HEK293 (cell line): Measurements from ENCODE around the gene CENPP.

ENCODE experiments used
- ATF2 ChIP-seq: fragments of 450-650 bp; formaldehyde crosslinking; IDR thresholded peaks from 2 replicates; pipeline ENCODE4 v1.5.1; 2016; ENCODE audit warnings: missing biosample characterization, missing genetic modification characterization, low read depth
- CTCF ChIP-seq: fragments of 450-650 bp; formaldehyde crosslinking; IDR thresholded peaks from 2 replicates; pipeline ENCODE4 v1.5.1; 2016; ENCODE audit warnings: missing biosample characterization, missing genetic modification characterization
- GFI1B ChIP-seq: fragments of 450-650 bp; formaldehyde crosslinking; IDR thresholded peaks from 2 replicates; pipeline ENCODE4 v1.5.1; 2016; ENCODE audit warnings: missing biosample characterization, missing genetic modification characterization
- HIC1 ChIP-seq: fragments of 450-650 bp; formaldehyde crosslinking; IDR thresholded peaks from 2 replicates; pipeline ENCODE4 v1.5.1; 2016; ENCODE audit warnings: missing biosample characterization, missing genetic modification characterization
- OVOL3 ChIP-seq: fragments of 450-650 bp; formaldehyde crosslinking; IDR thresholded peaks from 2 replicates; pipeline ENCODE4 v1.5.1; 2016; ENCODE audit warnings: missing biosample characterization, missing genetic modification characterization
- ZBTB26 ChIP-seq: fragments of 450-650 bp; formaldehyde crosslinking; optimal IDR thresholded peaks from 2 replicates; pipeline ENCODE3; 2016; ENCODE audit warnings: missing biosample characterization, mild to moderate bottlenecking, missing genetic modification characterization
- ZBTB6 ChIP-seq: fragments of 450-650 bp; formaldehyde crosslinking; IDR thresholded peaks from 2 replicates; pipeline ENCODE4 v1.5.1; 2017; ENCODE audit warnings: missing biosample characterization, missing genetic modification characterization
- ZNF146 ChIP-seq: fragments of 450-650 bp; formaldehyde crosslinking; IDR thresholded peaks from 2 replicates; pipeline ENCODE4 v1.5.1; 2016; ENCODE audit warnings: missing biosample characterization, missing genetic modification characterization
- ZNF148 ChIP-seq: fragments of 450-650 bp; formaldehyde crosslinking; IDR thresholded peaks from 2 replicates; pipeline ENCODE4 v1.5.0; 2017; ENCODE audit warnings: missing biosample characterization, missing genetic modification characterization, borderline replicate concordance
- ZNF18 ChIP-seq: fragments of 450-650 bp; formaldehyde crosslinking; IDR thresholded peaks from 2 replicates; pipeline ENCODE4 v1.5.1; 2016; ENCODE audit warnings: missing biosample characterization, missing genetic modification characterization
- ZNF184 ChIP-seq: fragments of 450-650 bp; IDR thresholded peaks from 2 replicates; pipeline ENCODE4 v1.5.1; 2018; ENCODE audit warnings: missing biosample characterization, mild to moderate bottlenecking, missing genetic modification characterization
- ZNF211 ChIP-seq: fragments of 450-650 bp; formaldehyde crosslinking; IDR thresholded peaks from 2 replicates; pipeline ENCODE4 v1.5.1; 2016; ENCODE audit warnings: low read depth, missing biosample characterization, missing genetic modification characterization
- ZNF221 ChIP-seq: fragments of 450-650 bp; formaldehyde crosslinking; IDR thresholded peaks from 2 replicates; pipeline ENCODE4 v1.5.1; 2017; ENCODE audit warnings: missing biosample characterization, missing genetic modification characterization, borderline replicate concordance
- ZNF239 ChIP-seq: fragments of 450-650 bp; formaldehyde crosslinking; IDR thresholded peaks from 2 replicates; pipeline ENCODE4 v1.5.1; 2016; ENCODE audit warnings: missing biosample characterization, missing genetic modification characterization
- ZNF266 ChIP-seq: fragments of 450-650 bp; formaldehyde crosslinking; IDR thresholded peaks from 2 replicates; pipeline ENCODE4 v1.5.1; 2016; ENCODE audit warnings: missing biosample characterization, missing genetic modification characterization, low read depth
- ZNF274 ChIP-seq, 2 experiments: fragments of 200-500 bp in 1 of 2; fragments of 450-650 bp in 1 of 2; sonication (Bioruptor generic) in 1 of 2; formaldehyde crosslinking in 1 of 2; IDR thresholded peaks; 2 replicates each; pipeline versions ENCODE4 v1.5.1 to v1.6.1; 2014 to 2016; ENCODE audit warnings: borderline replicate concordance in 1 of 2, inconsistent platforms in 1 of 2, low read length in 1 of 2, missing biosample characterization in 1 of 2, missing genetic modification characterization in 1 of 2
- ZNF302 ChIP-seq: fragments of 450-650 bp; formaldehyde crosslinking; IDR thresholded peaks from 2 replicates; pipeline ENCODE4 v1.5.1; 2016; ENCODE audit warnings: missing biosample characterization, missing genetic modification characterization, low read depth
- ZNF324 ChIP-seq: fragments of 450-650 bp; formaldehyde crosslinking; IDR thresholded peaks from 2 replicates; pipeline ENCODE4 v1.5.1; 2016; ENCODE audit warnings: missing biosample characterization, missing genetic modification characterization
- ZNF513 ChIP-seq: fragments of 450-650 bp; IDR thresholded peaks from 2 replicates; pipeline ENCODE4 v1.5.1; 2018; ENCODE audit warnings: missing biosample characterization, missing genetic modification characterization
- ZNF529 ChIP-seq: fragments of 450-650 bp; formaldehyde crosslinking; IDR thresholded peaks from 2 replicates; pipeline ENCODE4 v1.5.1; 2017; ENCODE audit warnings: missing genetic modification characterization, missing biosample characterization; ENCODE audit not compliant: insufficient replicate concordance
- ZNF555 ChIP-seq: fragments of 450-650 bp; formaldehyde crosslinking; conservative IDR thresholded peaks from 2 replicates; pipeline ENCODE4 v1.5.1; 2017; ENCODE audit warnings: missing biosample characterization, mild to moderate bottlenecking, missing genetic modification characterization, inconsistent platforms
- ZNF623 ChIP-seq: fragments of 450-650 bp; formaldehyde crosslinking; IDR thresholded peaks from 2 replicates; pipeline ENCODE4 v1.5.1; 2016; ENCODE audit warnings: missing biosample characterization, missing genetic modification characterization
- ZNF707 ChIP-seq: fragments of 450-650 bp; formaldehyde crosslinking; IDR thresholded peaks from 2 replicates; pipeline ENCODE4 v1.5.1; 2016; ENCODE audit warnings: missing biosample characterization, missing genetic modification characterization
- ZNF785 ChIP-seq: fragments of 450-650 bp; formaldehyde crosslinking; IDR thresholded peaks from 2 replicates; pipeline ENCODE4 v1.5.1; 2016; ENCODE audit warnings: missing biosample characterization, missing genetic modification characterization

Gene CENPP

GRCh38 chr9:92325269-92325990 lies at the start of gene CENPP, which contains the start of gene NOL8 (continued):
- TF ChIP-seq ZBTB6 (tag by site-specific recombination) (no peak), ZNF274 (IDR thresholded peaks at IDR 0.05; ENCODE audit: low read length) (no peak), ZNF274 (tag by site-specific recombination; IDR thresholded peaks at IDR 0.05; ENCODE audit: borderline replicate concordance) (no peak), GFI1B (tag by site-specific recombination) (no peak), ZNF266 (tag by site-specific recombination) (no peak), ZNF785 (tag by site-specific recombination) (0 out of 2 replicates have a peak, but pooled peaks have one; percentile 33), ATF2 (tag by site-specific recombination) (no peak), ZNF324 (tag by site-specific recombination) (peak; percentile 93), ZNF184 (tag by site-specific recombination) (no peak), ZNF239 (tag by site-specific recombination) (peak; percentile 63; the same call in 1 of the 2 replicates), CTCF (tag by site-specific recombination) (no peak), ZNF18 (tag by site-specific recombination) (0 out of 2 replicates have a peak, but pooled peaks have one; percentile 42), HIC1 (tag by site-specific recombination) (no peak), OVOL3 (tag by site-specific recombination) (peak; percentile 53; the same call in 1 of the 2 replicates), ZNF529 (tag by site-specific recombination) (no peak), ZNF707 (tag by site-specific recombination) (no peak), ZNF513 (no peak; the same call in 1 of the 2 replicates), ZNF211 (no peak), ZNF221 (tag by site-specific recombination) (no peak), ZNF148 (tag by site-specific recombination) (peak; percentile 87; the same call in 1 of the 2 replicates), ZNF623 (tag by site-specific recombination) (peak; percentile 23; the same call in 1 of the 2 replicates), ZNF555 (tag by site-specific recombination) (no peak), ZNF146 (tag by site-specific recombination) (peak; percentile 81), ZNF302 (tag by site-specific recombination) (no peak), ZBTB26 (tag by site-specific recombination) (peak; percentile 99)
